Activated CD8-positive, alpha-beta T cell treated with anti-CD3 and anti-CD28 coated beads for 36 hours (primary cell): ENCODE results near the gene ECI1. TPM values are rescaled to one million over a fixed set of nuclear protein-coding genes. Genes with fewer than 3 reads are reported as not detected.

ENCODE experiments used
- ATAC-seq: fragments of 200-7000 bp; cut with Tn5 transposase; one replicate; pipeline ENCODE4 v1.10.0; 2021; ENCODE audit warnings: mild to moderate bottlenecking, moderate library complexity
- CTCF ChIA-PET: fragments of 350-600 bp; sonication (Branson Sonifier 250); formaldehyde crosslinking; loops from one replicate; lab custom pipeline; 2021; ENCODE audit warnings: antibody characterized with exemption; lab: Charles Lee
- POLR2A ChIA-PET: fragments of 350-600 bp; sonication (Branson Sonifier 250); formaldehyde crosslinking; loops from one replicate; lab custom pipeline; 2021; ENCODE audit warnings: antibody characterized with exemption; lab: Charles Lee
- DNase-seq: peaks from one replicate; pipeline ENCODE4 v3.0.0-alpha.2; 2020
- H3K27ac Mint-ChIP-seq: one replicate; pipeline ENCODE4 v1.8.0; 2021; ENCODE audit warnings: mild to moderate bottlenecking, mixed read lengths
- H3K27me3 Mint-ChIP-seq: one replicate; pipeline ENCODE4 v1.8.0; 2021; ENCODE audit warnings: mixed read lengths
- H3K36me3 Mint-ChIP-seq: one replicate; pipeline ENCODE4 v1.8.0; 2021; ENCODE audit warnings: low read depth, mixed read lengths
- H3K4me1 Mint-ChIP-seq: one replicate; pipeline ENCODE4 v1.8.0; 2021; ENCODE audit warnings: low read depth, mixed read lengths
- H3K4me3 Mint-ChIP-seq: one replicate; pipeline ENCODE4 v1.8.0; 2021; ENCODE audit warnings: mild to moderate bottlenecking, moderate library complexity, mixed read lengths
- H3K9me3 Mint-ChIP-seq: one replicate; pipeline ENCODE4 v1.8.0; 2021; ENCODE audit warnings: mixed read lengths
- CTCF ChIP-seq: fragments of 200-600 bp; IDR thresholded peaks from one replicate; pipeline ENCODE4 v1.8.0; 2022; ENCODE audit warnings: antibody characterized with exemption, mild to moderate bottlenecking
- intact Hi-C: fragments of 100-400 bp; cut with micrococcal nuclease; formaldehyde crosslinking; loops from one replicate; pipeline ENCODE4 v1.10.0; 2022
- microRNA-seq: library from miRNA; unstranded; fragments of <30 nt; microRNA quantifications from one replicate; pipeline ENCODE4 v1.2.0, GENCODE V29; 2022; ENCODE audit warnings: borderline microRNAs expressed, borderline replicate concordance
- total RNA-seq, 2 experiments: library from RNA; stranded (reverse); gene quantifications; one replicate each; pipeline ENCODE4 v1.2.3, GENCODE V29; 2021

ECI1 gene
- total RNA-seq, 2 experiments from 2014 or later: 37.4 to 40.5 TPM

- Mint-ChIP-seq H3K27me3 (peaks cover 23% of the 10 kb centered on the region), H3K36me3 (no peaks in the 10 kb centered on the region), H3K27ac (no peak overlapping the region), H3K4me1 (peaks cover 3% of the 10 kb centered on the region), H3K9me3 (no peaks in the 10 kb centered on the region), H3K4me3 (no peak overlapping the region)
- DNase-seq: peak; percentile 68
- intact Hi-C loops: no loop called here
- POLR2A ChIA-PET: interaction anchor here (0.8 to 2.8 kb wide), 8 partner anchors 10 to 63 kb away, joined by 3 to 18 read pairs (median 4); partner anchors contain the start of genes ECI1 and TRAF7
- ATAC-seq: no peak
- CTCF ChIA-PET: interaction anchor here (0.9 to 3.9 kb wide), 22 partner anchors 8 to 396 kb away, joined by 3 to 24 read pairs (median 4); partner anchors contain the start of genes CCNF and ECI1
- TF ChIP-seq CTCF: no peak
These were observed 57.1 kb downstream of the ECI1 start for GRCh38 chr16:2194166-2194834.

GRCh38 chr16:2191446-2191706 is 60.0 kb downstream of the ECI1 start:
- ATAC-seq (no peak), DNase-seq (no peak)
- Mint-ChIP-seq H3K9me3 (no peaks in the 10 kb centered on the region), H3K27me3 (peaks cover 11% of the 10 kb centered on the region), H3K4me1 (peaks cover 3% of the 10 kb centered on the region), H3K4me3 (no peak overlapping the region), H3K36me3 (no peaks in the 10 kb centered on the region), H3K27ac (no peak overlapping the region)
- intact Hi-C loops: no loop called here
- ChIA-PET CTCF (no interaction called here), POLR2A (interaction anchor here (1.0 to 1.6 kb wide), 2 partner anchors 10 to 14 kb away, joined by 3 to 7 read pairs; partner anchors contain the start of gene MLST8)
- TF ChIP-seq CTCF: no peak

GRCh38 chr16:2190659-2191445 is 60.5 kb downstream of the ECI1 start:
- H3K36me3 Mint-ChIP-seq: no peaks in the 10 kb centered on the region
- no peak for DNase-seq
- ChIA-PET CTCF (no interaction called here), POLR2A (interaction anchor here (1.0 to 1.6 kb wide), 3 partner anchors 9 to 36 kb away, joined by 3 to 7 read pairs (median 5); partner anchors contain the start of genes MLST8 and TRAF7)
- H3K4me3 Mint-ChIP-seq: no peak overlapping the region
- ATAC-seq: no peak
- intact Hi-C loops: no loop called here
- H3K27me3 Mint-ChIP-seq: peaks cover 10% of the 10 kb centered on the region
- TF ChIP-seq CTCF: no peak
- no peaks in the 10 kb centered on the region for H3K9me3 Mint-ChIP-seq
- peaks cover 3% of the 10 kb centered on the region for H3K4me1 Mint-ChIP-seq
- H3K27ac Mint-ChIP-seq: no peak overlapping the region

- intact Hi-C loops: no loop called here
- Mint-ChIP-seq H3K4me3 (no peak overlapping the region), H3K36me3 (no peaks in the 10 kb centered on the region), H3K9me3 (no peaks in the 10 kb centered on the region), H3K27ac (no peak overlapping the region), H3K27me3 (peaks cover 5% of the 10 kb centered on the region), H3K4me1 (peaks cover 2% of the 10 kb centered on the region)
- ChIA-PET CTCF (no interaction called here), POLR2A (interaction anchor here (1.2 to 1.6 kb wide), 2 partner anchors 15 to 35 kb away, joined by 5 to 7 read pairs; partner anchors contain the start of genes MLST8 and TRAF7)
- TF ChIP-seq CTCF: no peak
- ATAC-seq: no peak
- no peak for DNase-seq
These were observed 61.3 kb downstream of the ECI1 start for GRCh38 chr16:2190002-2190658.

Small RNAs within 50 kb of the gene (microRNA-seq; reads per million reads assigned to microRNA genes)
- gene MIR3677 (not detected), gene MIR4717 (not detected)

Other genes starting within 250 kb of the ECI1 start
- gene ZNF598, start 241.8 kb downstream of the ECI1 start, total RNA-seq: 10 to 100 TPM; 85.5 to 90.3 TPM
- 10 to 100 TPM; 24.3 to 28.3 TPM for gene NPW, start 231.8 kb downstream of the ECI1 start, total RNA-seq
- gene NHERF2, start 224.7 kb downstream of the ECI1 start, total RNA-seq: 1 to 10 TPM; 2.8 to 3.0 TPM
- gene NTHL1, start 203.8 kb downstream of the ECI1 start, total RNA-seq: 10 to 100 TPM; 28.2 to 29.8 TPM
- 10 to 100 TPM; 54.4 to 57.3 TPM for gene TSC2, start 203.6 kb downstream of the ECI1 start, total RNA-seq
- 10 to 100 TPM; 74.7 to 85.1 TPM for gene PKD1, start 115.7 kb downstream of the ECI1 start, total RNA-seq
- gene RAB26, start 103.0 kb downstream of the ECI1 start, total RNA-seq: under 1 TPM; 0.34 to 0.49 TPM
- gene TRAF7, start 95.8 kb downstream of the ECI1 start, total RNA-seq: 10 to 100 TPM; 74.8 to 80.2 TPM
- gene CASKIN1, start 55.0 kb downstream of the ECI1 start, total RNA-seq: 1 to 10 TPM; 4.4 to 7.2 TPM
- gene MLST8, start 46.1 kb downstream of the ECI1 start, total RNA-seq: 10 to 100 TPM; 70.0 to 70.7 TPM
- gene BRICD5, start 40.7 kb downstream of the ECI1 start, total RNA-seq: 1 to 10 TPM; 6.6 to 6.9 TPM
- 10 to 100 TPM; 19.8 to 20.1 TPM for gene PGP, start 36.7 kb downstream of the ECI1 start, total RNA-seq
- gene E4F1, start 28.0 kb downstream of the ECI1 start, total RNA-seq: 10 to 100 TPM; 19.4 to 21.1 TPM
- under 1 TPM; 0.32 to 0.51 TPM for gene DNASE1L2, start 15.1 kb downstream of the ECI1 start, total RNA-seq
- gene RNPS1, start 16.5 kb upstream of the ECI1 start, total RNA-seq: 100 to 1,000 TPM; 334 to 358 TPM
- gene ABCA3, start 89.1 kb upstream of the ECI1 start, total RNA-seq: 1 to 10 TPM; 2.9 to 3.6 TPM
- gene CCNF, start 177.9 kb upstream of the ECI1 start, total RNA-seq: 10 to 100 TPM; 43.5 TPM
- 10 to 100 TPM; 23.2 to 30.7 TPM for gene TEDC2, start 208.5 kb upstream of the ECI1 start, total RNA-seq
- gene NTN3, start 219.7 kb upstream of the ECI1 start, total RNA-seq: not detected
- gene TBC1D24, start 223.5 kb upstream of the ECI1 start, total RNA-seq: 10 to 100 TPM; 16.6 to 16.7 TPM